HepG2 (cell line): ENCODE measurements around the gene ADAMTS2. TPM values are rescaled to one million over a fixed set of nuclear protein-coding genes. Genes with fewer than 3 reads are reported as not detected.

ENCODE experiments used
- PCBP1 ChIP-seq: fragments of 200-400 bp; formaldehyde crosslinking; IDR thresholded peaks from 2 replicates; pipeline ENCODE4 v1.6.1; 2017; ENCODE audit warnings: mild to moderate bottlenecking, low read depth, low read length, borderline replicate concordance
- SRSF9 ChIP-seq: fragments of 200-400 bp; formaldehyde crosslinking; IDR thresholded peaks from 2 replicates; pipeline ENCODE4 v1.6.1; 2018; ENCODE audit warnings: borderline replicate concordance, mild to moderate bottlenecking, low read depth, low read length; ENCODE audit not compliant: insufficient read depth, poor library complexity, severe bottlenecking
- ZFP36L2 ChIP-seq: sonication (generic); formaldehyde crosslinking; IDR thresholded peaks from 2 replicates; pipeline ENCODE4 v1.4.0; 2020; ENCODE audit warnings: missing genetic modification reagents
- ZNF253 ChIP-seq: sonication (generic); formaldehyde crosslinking; IDR thresholded peaks from 2 replicates; pipeline ENCODE4 v1.8.0; 2022; ENCODE audit warnings: mild to moderate bottlenecking, missing genetic modification reagents, borderline replicate concordance
- ZNF496 ChIP-seq: sonication (generic); formaldehyde crosslinking; IDR thresholded peaks from 2 replicates; pipeline ENCODE4 v1.8.1; 2023; ENCODE audit warnings: mild to moderate bottlenecking, moderate library complexity, missing genetic modification reagents; ENCODE audit not compliant: insufficient replicate concordance
- polyA plus RNA-seq, 8 experiments: library from polyadenylated mRNA; depleted of rRNA in 3 of 8; stranded (reverse) in 7 of 8; unstranded in 1 of 8; fragments of >200 nt; fragmentation: Illumina TruSeq in 4 of 8; extraction: Trizol in 4 of 8; gene quantifications; 2 replicates each; pipeline versions ENCODE4 v1.2.1 to v1.2.3, GENCODE V29; 2011 to 2016; ENCODE audit warnings: low read depth in 4 of 8, missing spikeins in 1 of 8, mixed read lengths in 1 of 8; ENCODE audit not compliant: insufficient read depth in 1 of 8
- total RNA-seq, 5 experiments: library from RNA; depleted of rRNA; stranded (reverse); fragments of >200 nt; fragmentation: Illumina TruSeq; extraction: Trizol; gene quantifications; 2 replicates each; pipeline ENCODE4 v1.2.3, GENCODE V29; 2016; ENCODE audit warnings: low read depth in 1 of 5
- TF ChIP-seq, protein P1 (sequence below): sonication (generic); formaldehyde crosslinking; IDR thresholded peaks from 2 replicates; pipeline ENCODE4 v1.9.0; 2021; ENCODE audit warnings: missing genetic modification reagents, borderline replicate concordance
- TF ChIP-seq, protein P2 (sequence below): sonication (generic); formaldehyde crosslinking; IDR thresholded peaks from 2 replicates; pipeline ENCODE4 v1.4.0; 2020; ENCODE audit warnings: missing genetic modification reagents
- TF ChIP-seq, protein P3 (sequence below): sonication (generic); formaldehyde crosslinking; IDR thresholded peaks from 2 replicates; pipeline ENCODE4 v1.4.0; 2020; ENCODE audit warnings: missing genetic modification reagents, mild to moderate bottlenecking, borderline replicate concordance

ADAMTS2 gene
- total and polyA plus RNA-seq, 2 of the 13 experiments (the other 11 are each of a cell fraction or from before 2014, with no cell fraction given) = 0.24 to 3.5 TPM

DNA sequence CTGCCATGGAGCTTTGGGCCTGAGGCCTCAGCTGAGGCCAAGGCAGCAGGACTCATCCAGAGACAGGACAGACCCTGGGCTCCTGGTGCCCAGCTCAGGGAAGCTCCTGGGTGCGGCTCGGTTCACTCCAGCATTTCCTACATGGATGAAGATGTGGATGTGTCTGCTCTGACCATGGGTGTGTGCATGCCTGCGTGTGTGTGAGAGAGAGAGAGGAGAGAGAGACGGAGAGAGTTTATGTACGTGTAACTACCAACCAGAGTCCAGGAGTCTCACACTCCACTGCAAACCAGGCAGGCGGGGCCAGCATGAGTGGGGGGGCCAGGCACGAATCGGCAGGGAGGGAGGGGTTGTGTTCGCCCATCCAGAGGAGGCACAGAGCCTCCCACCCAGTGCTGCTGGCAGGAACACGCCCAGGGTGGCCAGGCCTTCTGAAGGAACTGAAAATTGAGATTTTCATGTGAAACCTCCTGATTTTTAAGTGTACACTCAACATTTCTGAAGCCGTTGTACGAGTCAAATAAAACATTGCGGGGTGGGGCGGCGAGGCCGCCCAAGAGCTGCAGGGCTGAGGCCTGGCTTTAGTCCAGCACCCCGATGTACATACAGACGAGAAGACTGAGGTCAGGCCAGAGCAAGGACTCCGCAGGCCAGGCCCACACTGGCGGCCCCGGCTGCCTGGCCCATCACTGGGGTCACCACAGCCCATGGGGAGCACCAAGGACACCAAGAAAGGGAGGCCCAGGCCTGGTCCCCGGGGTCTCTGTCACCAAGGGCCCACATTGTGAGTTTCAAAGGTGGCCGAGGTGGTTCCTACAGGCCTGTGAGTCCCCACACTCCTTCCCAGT lies 88.7 kb downstream of the ADAMTS2 start (continued):
- TF ChIP-seq, protein P1, sequence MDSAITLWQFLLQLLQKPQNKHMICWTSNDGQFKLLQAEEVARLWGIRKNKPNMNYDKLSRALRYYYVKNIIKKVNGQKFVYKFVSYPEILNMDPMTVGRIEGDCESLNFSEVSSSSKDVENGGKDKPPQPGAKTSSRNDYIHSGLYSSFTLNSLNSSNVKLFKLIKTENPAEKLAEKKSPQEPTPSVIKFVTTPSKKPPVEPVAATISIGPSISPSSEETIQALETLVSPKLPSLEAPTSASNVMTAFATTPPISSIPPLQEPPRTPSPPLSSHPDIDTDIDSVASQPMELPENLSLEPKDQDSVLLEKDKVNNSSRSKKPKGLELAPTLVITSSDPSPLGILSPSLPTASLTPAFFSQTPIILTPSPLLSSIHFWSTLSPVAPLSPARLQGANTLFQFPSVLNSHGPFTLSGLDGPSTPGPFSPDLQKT = no peak
- no peak for TF ChIP-seq ZFP36L2 (CRISPR knock-in tag)
- no peak for TF ChIP-seq SRSF9
- TF ChIP-seq, protein P2, sequence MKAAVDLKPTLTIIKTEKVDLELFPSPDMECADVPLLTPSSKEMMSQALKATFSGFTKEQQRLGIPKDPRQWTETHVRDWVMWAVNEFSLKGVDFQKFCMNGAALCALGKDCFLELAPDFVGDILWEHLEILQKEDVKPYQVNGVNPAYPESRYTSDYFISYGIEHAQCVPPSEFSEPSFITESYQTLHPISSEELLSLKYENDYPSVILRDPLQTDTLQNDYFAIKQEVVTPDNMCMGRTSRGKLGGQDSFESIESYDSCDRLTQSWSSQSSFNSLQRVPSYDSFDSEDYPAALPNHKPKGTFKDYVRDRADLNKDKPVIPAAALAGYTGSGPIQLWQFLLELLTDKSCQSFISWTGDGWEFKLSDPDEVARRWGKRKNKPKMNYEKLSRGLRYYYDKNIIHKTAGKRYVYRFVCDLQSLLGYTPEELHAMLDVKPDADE = no peak
- no peak for TF ChIP-seq ZNF253
- TF ChIP-seq, protein P3, sequence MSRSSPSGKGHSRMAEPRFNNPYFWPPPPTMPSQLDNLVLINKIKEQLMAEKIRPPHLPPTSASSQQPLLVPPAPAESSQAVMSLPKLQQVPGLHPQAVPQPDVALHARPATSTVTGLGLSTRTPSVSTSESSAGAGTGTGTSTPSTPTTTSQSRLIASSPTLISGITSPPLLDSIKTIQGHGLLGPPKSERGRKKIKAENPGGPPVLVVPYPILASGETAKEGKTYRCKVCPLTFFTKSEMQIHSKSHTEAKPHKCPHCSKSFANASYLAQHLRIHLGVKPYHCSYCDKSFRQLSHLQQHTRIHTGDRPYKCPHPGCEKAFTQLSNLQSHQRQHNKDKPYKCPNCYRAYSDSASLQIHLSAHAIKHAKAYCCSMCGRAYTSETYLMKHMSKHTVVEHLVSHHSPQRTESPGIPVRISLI (CRISPR knock-in tag) = no peak
- TF ChIP-seq ZNF496 (CRISPR knock-in tag) = no peak
- no peak for TF ChIP-seq PCBP1
- TF ChIP-seq, all 625 proteins: peak for 0
